ENCODE measurements around the gene FBXO34. TPM values are rescaled to one million over a fixed set of nuclear protein-coding genes. Genes with fewer than 3 reads are reported as not detected.

Gene FBXO34
- total RNA-seq, 2 experiments from 2014 or later: 26.3 to 28.8 TPM

DNA sequence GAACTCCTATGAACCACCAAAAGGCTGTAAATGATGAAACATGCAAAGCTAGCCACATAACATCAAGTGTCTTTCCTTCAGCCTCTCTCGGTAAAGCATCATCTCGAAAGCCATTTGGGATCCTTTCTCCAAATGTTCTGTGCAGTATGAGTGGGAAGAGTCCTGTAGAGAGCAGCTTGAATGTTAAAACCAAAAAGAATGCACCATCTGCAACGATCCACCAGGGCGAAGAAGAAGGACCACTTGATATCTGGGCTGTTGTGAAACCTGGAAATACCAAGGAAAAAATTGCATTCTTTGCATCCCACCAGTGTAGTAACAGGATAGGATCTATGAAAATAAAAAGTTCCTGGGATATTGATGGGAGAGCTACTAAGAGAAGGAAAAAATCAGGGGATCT is 79.2 kb downstream of the FBXO34 start:
- DNase-seq (ENCODE audit: low spot score): no peak
- Histone ChIP-seq H3K4me3 (ENCODE audit: low read depth, low read length, poor library complexity, severe bottlenecking) (no peak overlapping the region), H4K20me1 (ENCODE audit: insufficient read depth, low read length) (no peaks in the 10 kb centered on the region), H3K4me2 (ENCODE audit: low read length) (no peak overlapping the region), H3K79me2 (ENCODE audit: insufficient read depth, low read depth, low read length) (no peaks in the 10 kb centered on the region), H3K27ac (ENCODE audit: low read depth, low read length, poor library complexity, severe bottlenecking) (no peak overlapping the region), H3K9me3 (ENCODE audit: low read length) (no peaks in the 10 kb centered on the region), H3K9me2 (ENCODE audit: insufficient read depth, low read length) (no peaks in the 10 kb centered on the region), H2AFZ (ENCODE audit: low read length) (no peak overlapping the region), H3K4me1 (ENCODE audit: insufficient read depth, low read length, poor library complexity, severe bottlenecking) (peaks cover 17% of the 10 kb centered on the region), H3K36me3 (ENCODE audit: insufficient read depth, low read length) (peaks cover 30% of the 10 kb centered on the region)
- BruUV-seq (replicated peaks): TSS peak; percentile 40
- ChIA-PET POLR2A (interaction anchor here (0.6 to 2.5 kb wide), 4 partner anchors 72 to 122 kb away, joined by 3 to 11 read pairs (median 6); partner anchors contain the start of gene FBXO34), CTCF (ENCODE audit: unreplicated experiment) (no interaction called here)
- intact Hi-C loops (cut with micrococcal nuclease; ENCODE audit: unreplicated experiment): loop anchor here (10.0 kb wide), 1 partner anchor 266 kb away; no protein-coding TSS in a partner anchor
- TF ChIP-seq, protein P1, sequence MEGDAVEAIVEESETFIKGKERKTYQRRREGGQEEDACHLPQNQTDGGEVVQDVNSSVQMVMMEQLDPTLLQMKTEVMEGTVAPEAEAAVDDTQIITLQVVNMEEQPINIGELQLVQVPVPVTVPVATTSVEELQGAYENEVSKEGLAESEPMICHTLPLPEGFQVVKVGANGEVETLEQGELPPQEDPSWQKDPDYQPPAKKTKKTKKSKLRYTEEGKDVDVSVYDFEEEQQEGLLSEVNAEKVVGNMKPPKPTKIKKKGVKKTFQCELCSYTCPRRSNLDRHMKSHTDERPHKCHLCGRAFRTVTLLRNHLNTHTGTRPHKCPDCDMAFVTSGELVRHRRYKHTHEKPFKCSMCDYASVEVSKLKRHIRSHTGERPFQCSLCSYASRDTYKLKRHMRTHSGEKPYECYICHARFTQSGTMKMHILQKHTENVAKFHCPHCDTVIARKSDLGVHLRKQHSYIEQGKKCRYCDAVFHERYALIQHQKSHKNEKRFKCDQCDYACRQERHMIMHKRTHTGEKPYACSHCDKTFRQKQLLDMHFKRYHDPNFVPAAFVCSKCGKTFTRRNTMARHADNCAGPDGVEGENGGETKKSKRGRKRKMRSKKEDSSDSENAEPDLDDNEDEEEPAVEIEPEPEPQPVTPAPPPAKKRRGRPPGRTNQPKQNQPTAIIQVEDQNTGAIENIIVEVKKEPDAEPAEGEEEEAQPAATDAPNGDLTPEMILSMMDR (conservative IDR thresholded peaks at IDR 0.05; ENCODE audit: low read length): no peak
- TF ChIP-seq EZH2phosphoT487 (IDR thresholded peaks at IDR 0.05; ENCODE audit: borderline replicate concordance, low read depth, low read length): no peak

DNA sequence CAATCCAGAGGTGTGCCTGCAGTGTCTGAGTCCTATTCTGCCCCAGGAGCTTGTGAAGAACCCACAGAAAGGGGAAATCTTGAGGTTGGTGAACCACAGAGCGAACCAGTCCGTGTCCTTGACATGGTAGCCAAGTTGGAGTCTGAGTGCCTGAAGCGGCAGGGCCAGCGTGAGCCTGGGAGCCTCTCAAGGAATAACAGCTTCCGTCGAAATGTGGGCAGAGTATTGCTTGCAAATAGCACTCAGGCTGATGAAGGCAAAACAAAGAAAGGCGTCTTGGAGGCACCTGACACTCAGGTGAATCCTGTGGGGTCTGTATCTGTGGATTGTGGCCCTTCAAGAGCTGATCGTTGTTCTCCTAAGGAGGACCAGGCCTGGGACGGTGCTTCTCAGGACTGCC is 79.9 kb downstream of the FBXO34 start:
- H3K36me3 ChIP-seq (ENCODE audit: insufficient read depth, low read length): peaks cover 34% of the 10 kb centered on the region
- H3K9me2 ChIP-seq (ENCODE audit: insufficient read depth, low read length): no peaks in the 10 kb centered on the region
- TF ChIP-seq, protein P1 (conservative IDR thresholded peaks at IDR 0.05; ENCODE audit: low read length): no peak
- no peak for TF ChIP-seq EZH2phosphoT487 (IDR thresholded peaks at IDR 0.05; ENCODE audit: borderline replicate concordance, low read depth, low read length)
- no peak overlapping the region for H3K4me3 ChIP-seq (ENCODE audit: low read depth, low read length, poor library complexity, severe bottlenecking)
- no peaks in the 10 kb centered on the region for H3K9me3 ChIP-seq (ENCODE audit: low read length)
- CTCF ChIA-PET (ENCODE audit: unreplicated experiment): no interaction called here
- no peaks in the 10 kb centered on the region for H4K20me1 ChIP-seq (ENCODE audit: insufficient read depth, low read length)
- H3K4me1 ChIP-seq (ENCODE audit: insufficient read depth, low read length, poor library complexity, severe bottlenecking): peaks cover 17% of the 10 kb centered on the region
- H3K27ac ChIP-seq (ENCODE audit: low read depth, low read length, poor library complexity, severe bottlenecking): no peak overlapping the region
- POLR2A ChIA-PET: interaction anchor here (0.9 to 2.5 kb wide), 3 partner anchors 73 to 81 kb away, joined by 3 to 11 read pairs (median 9); partner anchors contain the start of gene FBXO34
- no TSS peak for BruUV-seq (replicated peaks)
- intact Hi-C loops (cut with micrococcal nuclease; ENCODE audit: unreplicated experiment): loop anchor here (10.0 kb wide), 1 partner anchor 266 kb away; no protein-coding TSS in a partner anchor
- no peak for DNase-seq (ENCODE audit: low spot score)
- H3K79me2 ChIP-seq (ENCODE audit: insufficient read depth, low read depth, low read length): no peaks in the 10 kb centered on the region
- no peak overlapping the region for H2AFZ ChIP-seq (ENCODE audit: low read length)
- no peak overlapping the region for H3K4me2 ChIP-seq (ENCODE audit: low read length)

DNA sequence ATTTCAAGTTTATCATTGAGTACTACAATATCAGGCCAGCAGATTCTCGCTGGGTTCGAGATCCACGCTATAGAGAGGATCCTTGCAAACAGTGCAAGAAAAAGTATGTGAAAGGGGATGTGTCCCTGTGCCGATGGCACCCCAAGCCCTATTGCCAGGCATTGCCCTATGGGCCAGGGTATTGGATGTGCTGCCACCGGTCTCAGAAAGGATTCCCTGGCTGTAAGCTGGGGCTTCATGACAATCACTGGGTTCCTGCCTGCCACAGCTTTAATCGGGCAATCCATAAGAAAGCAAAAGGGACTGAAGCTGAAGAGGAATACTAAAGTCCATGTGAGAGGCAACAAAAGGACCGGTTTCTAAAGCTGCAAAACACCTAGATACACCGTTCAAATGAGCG is 81.0 kb downstream of the FBXO34 start:
- CTCF ChIA-PET (ENCODE audit: unreplicated experiment): no interaction called here
- no peaks in the 10 kb centered on the region for H3K79me2 ChIP-seq (ENCODE audit: insufficient read depth, low read depth, low read length)
- no peaks in the 10 kb centered on the region for H4K20me1 ChIP-seq (ENCODE audit: insufficient read depth, low read length)
- TF ChIP-seq, protein P1 (conservative IDR thresholded peaks at IDR 0.05; ENCODE audit: low read length): no peak
- TF ChIP-seq EZH2phosphoT487 (IDR thresholded peaks at IDR 0.05; ENCODE audit: borderline replicate concordance, low read depth, low read length): no peak
- BruUV-seq (replicated peaks): no TSS peak
- no peak overlapping the region for H3K4me3 ChIP-seq (ENCODE audit: low read depth, low read length, poor library complexity, severe bottlenecking)
- H3K9me3 ChIP-seq (ENCODE audit: low read length): no peaks in the 10 kb centered on the region
- no peak overlapping the region for H3K27ac ChIP-seq (ENCODE audit: low read depth, low read length, poor library complexity, severe bottlenecking)
- H3K4me2 ChIP-seq (ENCODE audit: low read length): no peak overlapping the region
- H3K36me3 ChIP-seq (ENCODE audit: insufficient read depth, low read length): peaks cover 34% of the 10 kb centered on the region
- intact Hi-C loops (cut with micrococcal nuclease; ENCODE audit: unreplicated experiment): loop anchor here (10.0 kb wide), 1 partner anchor 267 kb away; no protein-coding TSS in a partner anchor
- H2AFZ ChIP-seq (ENCODE audit: low read length): no peak overlapping the region
- H3K4me1 ChIP-seq (ENCODE audit: insufficient read depth, low read length, poor library complexity, severe bottlenecking): peaks cover 17% of the 10 kb centered on the region
- POLR2A ChIA-PET: interaction anchor here (0.6 kb wide), 1 partner anchor 193 kb away, joined by 3 read pairs; no protein-coding TSS in a partner anchor
- no peaks in the 10 kb centered on the region for H3K9me2 ChIP-seq (ENCODE audit: insufficient read depth, low read length)
- DNase-seq (ENCODE audit: low spot score): no peak
